HEK293T (cell line): ENCODE data around the gene RNASEL.

Experiments used
- CTCF ChIA-PET: fragments of 350-600 bp; formaldehyde crosslinking; extraction: SDS; loops from one replicate; lab custom pipeline; 2021; ENCODE audit warnings: antibody characterized with exemption, inconsistent platforms; lab: Yijun Ruan, JAX
- POLR2A ChIA-PET: fragments of 350-600 bp; formaldehyde crosslinking; extraction: SDS; loops from one replicate; lab custom pipeline; 2020; ENCODE audit warnings: antibody characterized with exemption, inconsistent platforms; lab: Yijun Ruan, JAX
- DNase-seq: peaks from one replicate; pipeline ENCODE4 v3.0.0; 2012; ENCODE audit warnings: mixed read lengths; ENCODE audit errors: extremely low spot score
- ARNT ChIP-seq: fragments of 450-650 bp; IDR thresholded peaks from 2 replicates; pipeline ENCODE4 v1.6.1; 2017; ENCODE audit warnings: mild to moderate bottlenecking
- BHLHE40 ChIP-seq: fragments of 450-650 bp; IDR thresholded peaks from 2 replicates; pipeline ENCODE4 v1.6.1; 2016; ENCODE audit warnings: mild to moderate bottlenecking, moderate library complexity, borderline replicate concordance
- CTBP1 ChIP-seq: fragments of 450-650 bp; IDR thresholded peaks from 2 replicates; pipeline ENCODE4 v1.6.1; 2016; ENCODE audit warnings: borderline replicate concordance
- ELF4 ChIP-seq: fragments of 450-650 bp; IDR thresholded peaks from 2 replicates; pipeline ENCODE4 v1.6.1; 2017; ENCODE audit warnings: antibody characterized with exemption
- FOXA1 ChIP-seq: fragments of 450-650 bp; IDR thresholded peaks from 2 replicates; pipeline ENCODE4 v1.6.1; 2016; ENCODE audit warnings: mild to moderate bottlenecking
- FOXK2 ChIP-seq: fragments of 450-650 bp; IDR thresholded peaks from 2 replicates; pipeline ENCODE4 v1.6.1; 2016; ENCODE audit warnings: mild to moderate bottlenecking
- FOXM1 ChIP-seq: fragments of 450-650 bp; IDR thresholded peaks from 2 replicates; pipeline ENCODE4 v1.6.1; 2017; ENCODE audit warnings: mild to moderate bottlenecking, borderline replicate concordance
- HDGF ChIP-seq: fragments of 450-650 bp; IDR thresholded peaks from 2 replicates; pipeline ENCODE4 v1.6.1; 2017; ENCODE audit warnings: antibody characterized with exemption, borderline replicate concordance
- L3MBTL2 ChIP-seq: fragments of 450-650 bp; conservative IDR thresholded peaks from 2 replicates; pipeline ENCODE4 v1.6.1; 2016; ENCODE audit warnings: mild to moderate bottlenecking
- LEF1 ChIP-seq: fragments of 450-650 bp; IDR thresholded peaks from 2 replicates; pipeline ENCODE4 v1.6.1; 2017; ENCODE audit warnings: mild to moderate bottlenecking, borderline replicate concordance
- NFRKB ChIP-seq: fragments of 450-650 bp; IDR thresholded peaks from 2 replicates; pipeline ENCODE4 v1.6.1; 2016; ENCODE audit warnings: mild to moderate bottlenecking, moderate library complexity
- PKNOX1 ChIP-seq: fragments of 450-650 bp; IDR thresholded peaks from 2 replicates; pipeline ENCODE4 v1.6.1; 2016
- SP1 ChIP-seq: fragments of 450-650 bp; IDR thresholded peaks from 2 replicates; pipeline ENCODE4 v1.6.1; 2017
- SUZ12 ChIP-seq: fragments of 450-650 bp; IDR thresholded peaks from 2 replicates; pipeline ENCODE4 v1.6.1; 2016; ENCODE audit warnings: mild to moderate bottlenecking
- TARDBP ChIP-seq: fragments of 450-650 bp; IDR thresholded peaks from 2 replicates; pipeline ENCODE4 v1.6.1; 2016
- ZNF384 ChIP-seq: fragments of 450-650 bp; IDR thresholded peaks from 2 replicates; pipeline ENCODE4 v1.6.1; 2016

The RNASEL gene

GRCh38 chr1:182595641-182596240 is 6.7 kb upstream of the RNASEL start:
- ChIA-PET CTCF (interaction anchor here (0.6 to 17.5 kb wide), 12 partner anchors 16 to 434 kb away, joined by 3 to 324 read pairs (median 3); no protein-coding TSS in a partner anchor), POLR2A (interaction anchor here (0.6 to 1.1 kb wide), 3 partner anchors 19 to 49 kb away, joined by 3 to 4 read pairs (median 3); no protein-coding TSS in a partner anchor)
- TF ChIP-seq ZNF384: no peak
- no peak for TF ChIP-seq LEF1
- TF ChIP-seq FOXA1: no peak
- no peak for TF ChIP-seq BHLHE40
- TF ChIP-seq SP1: no peak
- TF ChIP-seq FOXK2: no peak
- no peak for TF ChIP-seq ARNT
- no peak for TF ChIP-seq NFRKB
- TF ChIP-seq PKNOX1: no peak
- TF ChIP-seq FOXM1: no peak
- no peak for TF ChIP-seq SUZ12
- peak; percentile 82 for DNase-seq

- POLR2A ChIA-PET: no interaction called here
- no peak for DNase-seq
- TF ChIP-seq HDGF: no peak
- CTCF ChIA-PET: interaction anchor here (0.6 to 0.9 kb wide), 2 partner anchors 192 to 509 kb away, joined by 3 read pairs; no protein-coding TSS in a partner anchor
Measured at GRCh38 chr1:182589931-182590330, 875 bp upstream of the RNASEL start.

GRCh38 chr1:182589520-182589919 is 464 bp upstream of the RNASEL start:
- DNase-seq: no peak
- ChIA-PET CTCF (interaction anchor here (0.6 to 1.2 kb wide), 6 partner anchors 10 to 508 kb away, joined by 3 to 6 read pairs (median 3); no protein-coding TSS in a partner anchor), POLR2A (interaction anchor here (1.1 to 1.4 kb wide), 2 partner anchors 9 to 202 kb away, joined by 3 to 7 read pairs; no protein-coding TSS in a partner anchor)
- TF ChIP-seq FOXM1 (no peak), SP1 (no peak), LEF1 (no peak)

- ChIA-PET CTCF (no interaction called here), POLR2A (interaction anchor here (0.8 to 1.4 kb wide), 3 partner anchors 11 to 153 kb away, joined by 3 to 7 read pairs (median 3); no protein-coding TSS in a partner anchor)
- TF ChIP-seq SP1 (no peak), FOXK2 (no peak), BHLHE40 (no peak), FOXM1 (no peak), SUZ12 (no peak), LEF1 (no peak), ELF4 (no peak), ZNF384 (no peak)
- no peak for DNase-seq
Measured at GRCh38 chr1:182587666-182588499, 1.2 kb downstream of the RNASEL start.

GRCh38 chr1:182587093-182587492 is 2.0 kb downstream of the RNASEL start:
- ChIA-PET CTCF (no interaction called here), POLR2A (no interaction called here)
- DNase-seq: no peak
- no peak for TF ChIP-seq TARDBP
- TF ChIP-seq FOXM1: no peak
- no peak for TF ChIP-seq L3MBTL2
- no peak for TF ChIP-seq NFRKB
- no peak for TF ChIP-seq FOXK2
- no peak for TF ChIP-seq HDGF
- no peak for TF ChIP-seq BHLHE40
- TF ChIP-seq SUZ12: no peak
- no peak for TF ChIP-seq PKNOX1
- no peak for TF ChIP-seq FOXA1
- TF ChIP-seq LEF1: no peak

- no peak for DNase-seq
- CTCF ChIA-PET: no interaction called here
- TF ChIP-seq ZNF384: no peak
- TF ChIP-seq ELF4: no peak
- TF ChIP-seq TARDBP: no peak
- no peak for TF ChIP-seq HDGF
- TF ChIP-seq PKNOX1: no peak
- no peak for TF ChIP-seq FOXM1
- no peak for TF ChIP-seq ARNT
- no peak for TF ChIP-seq NFRKB
- TF ChIP-seq BHLHE40: no peak
- TF ChIP-seq FOXA1: no peak
- TF ChIP-seq SUZ12: no peak
- TF ChIP-seq SP1: no peak
- TF ChIP-seq CTBP1: no peak
- no peak for TF ChIP-seq L3MBTL2
- no peak for TF ChIP-seq LEF1
- TF ChIP-seq FOXK2: no peak
- POLR2A ChIA-PET: no interaction called here
Measured at GRCh38 chr1:182586380-182586779, 2.7 kb downstream of the RNASEL start.
